ENCODE data around the gene AURKA.
"Not testable (repeated sequence)": the region's sequence is repeated elsewhere in the genome, so short reads cannot be mapped to it uniquely, and the experiment has no call there.

Gene AURKA

DNA sequence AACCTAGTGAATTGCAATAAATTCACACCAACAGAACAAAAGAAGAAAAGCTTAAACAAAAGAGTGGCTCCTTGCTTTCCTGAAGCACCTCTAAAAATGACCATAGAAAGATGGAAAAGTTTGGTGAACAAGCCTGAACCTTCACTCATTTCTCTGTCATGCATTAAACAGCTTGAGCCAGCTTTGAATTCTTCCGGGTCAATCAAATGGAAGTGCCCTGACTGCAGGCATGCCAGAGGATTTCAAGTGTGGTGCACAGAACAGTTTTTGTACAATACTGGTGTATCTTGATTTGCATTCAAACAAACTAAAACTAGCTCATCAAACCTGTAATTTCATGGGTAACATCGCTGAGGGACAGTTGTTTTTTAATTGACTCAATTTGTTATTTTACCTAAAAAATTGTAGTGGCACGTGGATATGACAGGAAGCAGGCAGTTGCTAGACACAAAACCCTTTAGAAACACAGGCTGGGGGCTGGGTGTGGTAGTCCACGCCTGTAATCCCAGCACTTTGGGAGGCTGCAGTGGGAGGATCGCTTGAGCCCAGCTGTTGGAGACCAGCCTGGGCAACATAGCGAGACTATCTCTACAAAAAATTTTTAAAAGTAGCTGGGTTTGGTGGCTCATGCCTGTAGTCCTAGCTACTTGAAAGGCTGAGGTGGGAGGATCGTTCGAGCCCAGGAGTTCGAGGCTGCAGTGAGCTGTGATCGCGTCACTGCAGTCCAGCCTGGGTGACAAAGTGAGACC is 29.1 kb upstream of the AURKA start:
- DNase-seq: no peak

DNA sequence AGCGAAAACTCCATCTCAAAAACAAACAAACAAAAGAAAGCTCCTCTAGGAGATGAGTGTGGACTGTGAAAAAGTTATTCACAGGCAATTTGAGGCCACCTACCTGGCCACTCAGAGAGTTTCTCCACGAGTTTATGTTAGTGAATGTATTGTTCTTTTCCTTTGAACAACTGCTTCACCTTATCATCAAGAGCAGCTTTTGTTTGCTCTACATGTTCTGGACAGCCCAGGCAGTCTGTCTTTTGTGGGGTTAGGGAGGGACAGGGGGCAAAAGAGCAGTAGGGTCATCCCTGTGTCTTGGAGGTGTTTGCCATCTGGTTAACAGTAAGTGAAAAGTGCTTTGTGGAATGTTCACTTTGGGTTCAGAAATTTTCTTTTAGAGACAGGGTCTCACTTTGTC is 28.0 kb upstream of the AURKA start:
- no peak for DNase-seq

DNA sequence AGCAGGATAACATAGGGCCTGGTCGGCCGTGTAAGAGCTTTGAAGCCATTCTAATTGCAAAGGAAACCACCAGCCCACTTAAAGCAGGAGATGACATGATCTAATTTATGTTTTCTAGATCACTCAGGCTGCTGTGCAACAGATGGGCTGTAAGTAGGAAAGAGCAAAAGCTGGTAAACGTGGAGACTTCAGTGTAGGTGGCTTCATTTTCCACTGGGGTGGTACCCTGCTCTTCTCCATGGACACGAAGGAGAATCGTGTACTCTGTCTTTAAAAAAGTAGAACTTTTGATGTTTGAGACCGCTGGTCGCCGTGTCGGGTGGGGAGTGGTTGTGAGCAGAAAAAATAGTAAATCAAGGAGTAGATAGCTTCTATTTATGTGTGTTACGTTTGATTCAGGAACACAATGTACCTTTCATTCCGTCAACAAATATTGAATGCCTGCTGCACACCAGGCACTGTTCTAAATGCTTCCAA is 26.4 kb upstream of the AURKA start:
- DNase-seq: peak in 2 of 5 experiments; percentile 27 to 70

DNA sequence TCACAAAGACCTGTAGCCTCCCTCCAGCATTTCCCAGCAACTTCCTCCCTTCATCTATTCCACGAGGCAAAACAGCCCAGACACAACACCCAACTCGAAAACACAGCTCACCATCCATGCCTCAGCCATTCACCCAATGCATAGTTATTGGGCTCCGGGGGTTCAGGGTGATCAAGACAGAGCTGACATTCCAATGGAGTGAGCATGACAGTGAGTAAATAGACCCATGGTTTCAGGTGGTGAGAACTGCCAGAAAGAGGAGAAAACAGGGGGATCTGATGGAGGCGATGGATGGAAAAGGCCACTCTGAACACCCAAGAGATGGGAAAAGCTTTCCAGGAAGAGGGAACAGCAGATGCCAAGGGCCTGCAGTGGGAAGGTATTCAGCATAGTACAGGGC is 25.9 kb upstream of the AURKA start:
- no peak for DNase-seq

DNA sequence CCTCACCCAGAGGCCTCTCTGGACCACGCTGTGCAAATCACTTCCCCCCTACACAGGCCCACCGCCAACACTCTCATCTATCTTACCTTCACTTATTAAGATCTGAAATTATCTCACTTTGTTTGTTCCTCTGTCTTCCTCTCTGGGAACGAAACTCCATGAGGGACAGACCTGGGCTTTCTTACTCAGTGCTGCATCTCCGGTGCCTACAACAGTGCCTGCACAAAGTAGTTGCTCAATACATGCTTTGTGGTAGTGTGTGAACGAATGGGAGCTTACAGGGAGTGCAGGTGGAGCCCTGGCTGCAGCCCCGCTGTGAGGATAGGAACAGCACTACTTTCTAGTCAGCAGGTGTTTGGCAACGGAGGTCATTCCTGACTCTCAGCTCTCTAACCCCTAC is 25.4 kb upstream of the AURKA start:
- DNase-seq: no peak

DNA sequence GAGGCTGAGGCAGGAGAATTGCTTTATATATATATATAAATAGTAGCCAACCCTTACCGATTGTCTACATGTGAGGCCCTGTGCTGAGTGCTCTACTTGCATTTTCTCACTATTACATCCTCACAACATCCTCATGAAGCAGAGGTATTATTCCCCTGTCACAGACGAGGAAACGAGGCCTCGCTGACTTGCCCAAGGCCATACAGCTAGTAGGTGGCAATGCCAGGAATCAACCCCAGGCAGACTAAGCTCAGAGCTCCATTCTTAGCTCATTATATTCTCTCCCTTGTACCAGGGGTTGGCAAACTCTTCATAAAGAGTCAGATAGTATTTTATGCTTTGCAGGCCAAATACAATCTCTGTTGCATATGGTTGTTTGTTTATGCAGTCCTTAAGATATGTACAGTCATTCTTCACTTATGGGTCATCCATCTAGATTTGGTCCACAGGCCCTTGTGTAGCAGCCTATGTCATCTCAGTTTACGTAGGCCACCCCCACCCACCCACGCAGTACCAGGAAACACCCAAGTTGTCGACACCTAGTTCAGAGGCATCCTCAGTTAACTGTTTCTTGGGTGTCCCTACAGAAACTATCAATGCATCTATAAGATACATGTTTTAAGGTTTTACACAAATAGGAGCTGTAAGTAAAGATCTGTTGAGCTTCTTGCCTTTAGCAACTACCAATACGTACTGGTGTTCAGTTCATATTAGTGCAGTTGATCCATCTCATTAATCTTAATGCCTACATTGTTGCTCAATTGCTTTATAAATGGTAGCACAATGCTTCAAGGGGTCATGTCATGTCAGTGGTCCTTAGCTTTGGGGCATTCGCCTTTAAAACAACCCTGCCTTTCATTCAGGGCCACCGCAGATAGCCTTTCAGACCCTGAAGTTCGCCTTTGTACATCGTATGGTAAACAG is 23.1 kb upstream of the AURKA start:
- DNase-seq: peak in 3 of 5 experiments; percentile 25 to 67 (median 54)

DNA sequence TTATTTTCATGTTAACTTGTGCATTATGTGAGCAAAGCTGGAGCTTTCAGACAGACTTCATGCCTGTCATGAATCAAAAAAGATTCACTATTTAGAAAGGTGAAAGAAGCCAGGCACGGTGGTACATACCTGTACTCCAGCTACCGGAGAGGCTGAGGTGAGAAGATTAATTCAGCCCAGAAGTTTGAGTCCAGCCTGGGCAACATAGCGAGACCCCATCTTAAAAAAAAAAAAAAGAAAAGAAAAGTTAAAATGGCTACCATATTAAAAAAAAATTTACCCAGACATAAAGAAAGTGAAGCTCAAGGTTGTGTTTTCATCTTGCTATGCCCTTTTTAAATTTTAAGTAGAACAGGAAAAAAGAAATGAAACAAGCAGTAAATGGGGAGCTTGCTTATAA is 20.9 kb upstream of the AURKA start:
- no peak for DNase-seq

DNA sequence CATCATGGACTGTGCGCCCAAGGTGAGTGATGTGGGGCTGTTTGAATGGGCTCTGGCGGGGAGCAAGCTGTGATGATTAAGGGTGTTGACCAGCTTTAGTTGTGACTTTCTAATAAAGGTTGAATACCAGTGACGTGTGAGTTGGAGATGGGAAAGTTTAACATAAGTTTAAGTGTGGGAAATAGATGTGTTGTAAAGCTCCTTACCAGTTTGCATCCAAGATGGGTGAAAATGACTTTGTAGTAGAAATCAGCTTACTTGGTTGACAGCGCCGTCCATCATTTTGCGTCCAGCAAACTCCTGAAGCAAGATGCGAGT is 20.4 kb upstream of the AURKA start:
- DNase-seq: peak in 1 of 5 experiments; percentile 26

DNA sequence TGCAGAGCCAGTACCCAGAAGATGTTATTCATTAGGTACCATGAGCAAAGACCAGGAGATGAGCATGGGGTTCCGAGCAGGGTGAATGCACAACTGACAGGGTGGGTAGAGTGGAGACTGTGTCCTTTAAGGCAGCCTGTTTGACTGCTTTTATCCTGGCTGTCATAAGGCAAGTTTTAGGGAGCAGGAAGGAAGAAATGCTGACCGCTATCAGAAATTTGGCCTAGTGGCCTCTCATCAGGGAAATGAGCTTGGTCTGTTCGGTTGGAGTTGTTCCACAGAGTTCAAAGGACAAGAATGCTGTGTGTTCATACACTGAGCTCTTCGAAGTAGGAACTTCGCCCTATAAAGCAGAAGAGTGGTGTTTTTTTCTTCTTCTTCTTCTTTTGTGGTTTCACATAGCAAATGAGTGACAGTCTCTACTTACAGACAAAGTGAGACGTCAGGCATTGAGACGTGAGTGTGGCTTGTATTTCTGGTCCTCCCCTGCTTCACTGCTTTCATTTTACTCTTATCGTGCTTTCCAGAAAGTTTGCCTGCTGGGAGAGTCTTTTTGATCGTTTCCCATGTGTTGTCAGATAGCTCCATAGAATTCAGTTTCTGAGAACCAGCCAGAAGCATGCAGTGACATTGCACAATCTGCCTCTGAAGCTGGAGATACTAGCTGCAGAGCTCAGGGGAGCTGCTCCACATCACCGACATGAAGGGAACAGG is 19.9 kb upstream of the AURKA start, which contains the start of gene CASS4:
Gene CASS4, plus strand, starts transcription at position 502 of the 714 bp plus-strand sequence. Its CDS starts 199 bp downstream, at position 701.
- peak in 3 of 5 experiments; percentile 14 to 82 (median 60) for DNase-seq

DNA sequence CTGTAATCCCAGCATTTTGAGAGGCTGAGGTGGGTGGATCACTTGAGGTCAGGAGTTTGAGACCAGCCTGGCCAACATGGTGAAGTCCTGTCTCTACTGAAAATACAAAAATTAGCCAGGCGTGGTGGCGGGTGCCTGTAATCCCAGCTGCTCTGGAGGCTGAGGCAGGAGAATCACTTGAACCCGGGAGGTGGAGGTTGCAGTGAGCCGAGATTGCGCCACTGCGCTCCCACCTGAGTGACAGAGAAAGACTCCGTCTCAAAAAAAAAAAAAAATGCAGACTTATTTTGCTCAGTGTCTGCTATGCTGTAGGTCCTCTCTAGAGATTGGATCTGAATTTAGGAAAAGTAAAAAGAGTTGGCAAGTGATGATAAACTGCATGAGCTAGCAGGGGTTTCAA is 19.3 kb upstream of the AURKA start:
- DNase-seq: not testable (repeated sequence)

DNA sequence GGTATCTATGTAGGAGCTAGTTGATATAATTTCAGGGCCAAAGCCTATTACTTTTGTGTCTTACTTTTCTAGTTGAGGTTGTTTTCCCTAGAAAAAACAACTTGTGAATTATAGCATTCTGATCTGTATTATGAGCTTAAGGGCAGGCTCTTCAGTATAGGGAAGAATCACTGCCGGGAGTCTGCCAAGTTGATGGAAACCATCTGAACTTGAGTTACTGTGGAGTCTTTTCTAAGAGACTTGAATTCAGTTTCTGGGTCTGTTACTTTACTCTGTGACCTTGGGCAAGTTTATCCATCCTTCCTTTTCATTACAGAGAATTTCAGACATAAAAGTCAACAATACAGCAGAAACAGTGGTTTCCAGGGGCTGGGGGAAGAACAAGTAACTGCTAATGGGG is 17.9 kb upstream of the AURKA start:
- no peak for DNase-seq

DNA sequence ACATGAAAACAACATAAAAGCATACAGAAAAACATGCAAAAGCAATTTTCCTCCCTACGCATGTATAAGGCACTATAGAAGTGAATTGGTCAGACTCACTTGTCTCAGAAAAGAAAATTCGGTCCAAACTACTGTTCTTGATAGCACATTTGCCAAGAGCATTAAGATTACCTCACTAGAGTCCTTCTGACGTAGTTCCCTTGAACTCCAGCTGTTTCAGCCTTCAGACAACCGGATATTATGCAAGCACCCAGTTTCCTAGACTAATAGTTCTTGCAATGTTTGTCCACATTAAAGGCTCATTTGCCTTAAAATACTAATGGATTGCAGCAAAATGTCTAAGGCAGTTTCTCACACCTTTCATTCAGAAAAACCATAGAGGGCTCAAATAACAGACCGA is 17.5 kb upstream of the AURKA start:
- DNase-seq: no peak

DNA sequence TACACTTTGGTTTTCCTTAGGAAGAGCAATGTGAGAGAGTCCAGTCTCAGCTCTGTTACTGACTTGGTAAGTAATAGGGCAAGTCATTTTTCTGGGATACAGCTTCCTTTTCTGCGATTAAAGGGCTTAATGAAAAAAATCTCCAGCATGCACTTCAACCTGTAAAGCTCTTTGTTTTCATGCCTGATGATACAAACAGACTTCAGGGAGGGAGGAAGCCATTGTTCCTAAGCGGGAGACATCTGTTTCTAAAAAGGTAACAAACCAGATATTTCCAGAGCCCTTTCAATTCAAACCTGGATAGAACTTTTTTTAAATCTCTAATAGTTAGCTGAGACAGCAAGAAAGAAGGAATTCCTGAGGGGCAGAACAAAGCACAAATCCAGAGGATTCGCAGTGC is 14.9 kb upstream of the AURKA start:
- DNase-seq: no peak

DNA sequence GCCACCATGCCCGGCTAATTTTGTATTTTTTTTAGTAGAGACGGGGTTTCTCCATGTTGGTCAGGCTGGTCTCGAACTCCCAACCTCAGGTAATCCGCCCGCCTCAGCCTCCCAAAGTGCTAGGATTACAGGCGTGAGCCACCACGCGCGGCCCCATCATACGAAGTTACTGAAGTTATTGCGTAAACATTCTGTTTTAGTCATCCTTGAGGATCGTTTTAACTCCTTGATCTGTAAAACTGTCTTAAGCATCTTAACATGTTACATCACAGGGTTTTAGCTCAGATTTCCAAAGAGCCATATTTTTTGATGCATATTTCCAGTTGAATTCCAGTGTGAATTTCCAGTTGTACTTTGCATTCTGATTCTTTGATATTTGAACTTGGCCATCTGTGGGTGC is 13.3 kb upstream of the AURKA start:
- not testable (repeated sequence) for DNase-seq

DNA sequence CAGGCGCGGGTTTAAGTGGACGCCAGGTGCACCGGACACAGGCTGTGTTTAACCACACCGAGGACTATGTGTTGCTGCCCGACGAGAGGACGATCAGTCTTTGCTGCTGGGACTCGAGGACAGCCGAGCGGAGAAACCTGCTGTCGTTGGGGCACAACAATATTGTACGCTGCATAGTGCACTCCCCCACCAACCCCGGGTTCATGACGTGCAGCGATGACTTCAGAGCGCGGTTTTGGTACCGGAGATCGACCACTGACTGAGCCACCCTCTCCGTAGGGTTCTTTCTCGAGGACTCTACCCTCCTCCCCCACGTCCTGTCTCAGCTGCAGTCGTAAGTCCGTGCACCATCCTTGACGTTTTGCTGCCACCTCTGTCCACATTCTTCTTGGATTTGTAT is 11.4 kb upstream of the AURKA start:
- no peak for DNase-seq

DNA sequence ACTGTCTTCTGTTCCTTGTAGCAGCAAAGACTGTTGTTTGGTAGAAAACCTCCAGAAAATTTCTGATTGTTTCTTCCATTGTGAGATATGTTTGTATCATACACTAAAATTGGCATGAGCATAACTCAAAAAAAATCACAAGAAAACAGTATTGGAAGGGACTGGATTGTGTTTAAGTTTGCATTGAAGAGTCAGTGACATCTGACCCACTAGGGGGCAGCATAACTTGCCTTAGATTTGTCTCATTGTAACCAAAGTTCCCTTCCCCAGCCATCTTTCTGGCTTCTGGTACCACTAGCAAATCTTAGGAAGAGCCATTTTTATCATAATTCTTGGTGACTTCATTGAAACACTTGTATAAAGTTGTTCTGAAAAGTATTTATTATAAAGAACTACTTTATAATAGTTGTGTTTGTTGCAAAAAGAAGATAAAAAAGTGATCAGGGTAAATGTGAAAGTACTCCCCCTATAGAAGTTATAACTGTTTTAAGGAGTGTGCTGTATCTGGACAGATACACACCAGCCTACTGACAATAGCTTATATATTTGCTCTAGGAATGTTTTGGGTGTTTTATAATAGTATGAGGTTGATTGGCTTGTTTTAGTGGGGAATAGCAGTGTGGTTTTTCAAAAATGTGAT is 8.1 kb upstream of the AURKA start:
- DNase-seq: peak in 4 of 5 experiments; percentile 35 to 73 (median 48)

DNA sequence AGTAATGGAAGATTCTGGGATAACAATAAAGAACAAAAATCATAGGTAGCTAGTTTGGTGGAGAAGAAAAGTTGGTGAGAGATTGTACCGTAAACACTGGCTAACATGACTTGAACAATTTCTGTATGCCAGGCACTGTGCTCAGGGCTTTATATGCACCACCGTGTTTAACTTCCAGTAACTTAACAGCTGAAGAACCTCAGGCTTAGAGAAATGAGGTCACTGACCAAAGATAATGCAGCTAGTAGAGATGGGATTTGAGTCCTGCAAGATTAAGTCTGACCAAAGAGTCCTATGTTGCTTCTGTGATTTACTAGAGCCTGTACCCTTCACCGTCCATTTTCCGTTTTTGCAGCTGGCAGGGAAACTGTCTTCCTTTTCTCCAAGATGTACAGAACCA is 3.2 kb upstream of the AURKA start:
- DNase-seq: no peak

DNA sequence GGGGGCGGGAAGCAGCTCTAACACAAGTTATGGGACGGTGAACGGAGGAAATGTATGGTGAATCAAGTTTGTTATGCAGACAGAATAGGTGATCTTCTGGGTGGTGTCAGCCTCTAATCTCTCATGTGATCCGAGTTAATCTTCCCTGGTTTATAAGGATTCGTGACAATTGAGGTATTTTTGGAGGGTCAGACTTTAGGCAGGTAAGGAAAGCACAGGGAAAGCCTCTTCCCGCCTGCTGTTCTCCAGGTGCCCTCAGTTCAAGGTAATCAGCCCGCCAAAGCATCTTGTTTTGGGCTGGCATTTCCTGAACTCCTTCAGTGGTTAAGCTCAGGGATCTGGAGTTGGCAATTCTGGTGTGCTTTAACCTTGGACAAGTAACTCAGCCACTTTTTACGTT is 1.6 kb upstream of the AURKA start:
- DNase-seq: no peak

DNA sequence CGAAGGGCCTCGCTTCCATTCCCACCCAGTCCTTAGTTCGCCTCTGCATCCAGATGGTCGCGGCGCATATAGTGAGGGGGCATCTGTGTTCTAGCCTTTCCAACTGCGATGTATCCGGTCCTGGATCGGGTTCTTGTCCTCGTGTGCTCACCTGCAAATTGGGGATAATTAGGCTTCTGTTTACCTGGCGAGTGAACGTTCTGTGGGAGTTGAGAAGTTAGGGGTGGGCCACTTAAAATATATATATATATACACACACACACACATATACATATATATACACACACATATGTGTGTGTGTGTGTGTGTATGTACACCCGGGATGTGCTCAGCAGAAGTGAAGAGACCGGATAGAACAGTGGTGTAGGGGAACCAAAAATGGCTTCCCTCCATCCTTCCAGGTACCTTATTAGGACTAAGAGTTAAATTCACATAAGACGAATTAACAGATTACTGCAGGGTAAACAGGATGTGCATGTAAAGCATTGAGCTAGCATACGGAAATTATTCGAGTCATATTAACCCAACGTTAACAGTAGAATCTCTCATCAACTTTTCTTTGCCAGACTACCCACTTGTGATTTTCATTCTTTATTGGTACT is 967 bp upstream of the AURKA start:
- peak in 1 of 5 experiments; percentile 77 for DNase-seq

DNA sequence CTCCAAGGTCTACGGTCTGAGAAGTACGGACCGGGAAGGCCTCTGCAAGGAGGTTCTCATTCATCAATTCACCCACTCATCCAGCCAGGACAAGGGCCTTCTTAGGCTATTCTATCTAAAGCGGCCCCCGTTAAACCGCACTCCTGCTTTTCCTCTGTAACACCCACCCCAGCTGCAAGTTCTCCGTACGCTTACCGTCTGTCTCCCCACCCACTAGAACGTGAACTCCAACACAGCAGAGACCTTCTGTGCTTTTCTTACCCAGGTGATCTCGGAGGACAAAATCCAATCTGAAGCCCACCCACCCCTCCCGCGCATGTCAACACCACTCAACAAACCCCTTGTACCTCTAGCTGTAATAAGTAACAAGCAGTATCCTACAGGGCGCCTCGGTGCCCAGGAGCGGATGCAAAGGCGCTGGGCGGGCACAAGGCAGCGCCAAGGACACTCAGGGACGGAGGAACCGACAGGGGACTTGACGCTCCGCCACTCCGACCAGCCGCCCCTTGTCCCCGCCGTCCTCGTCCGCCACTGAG is 351 bp downstream of the AURKA start:
- no peak for DNase-seq

DNA sequence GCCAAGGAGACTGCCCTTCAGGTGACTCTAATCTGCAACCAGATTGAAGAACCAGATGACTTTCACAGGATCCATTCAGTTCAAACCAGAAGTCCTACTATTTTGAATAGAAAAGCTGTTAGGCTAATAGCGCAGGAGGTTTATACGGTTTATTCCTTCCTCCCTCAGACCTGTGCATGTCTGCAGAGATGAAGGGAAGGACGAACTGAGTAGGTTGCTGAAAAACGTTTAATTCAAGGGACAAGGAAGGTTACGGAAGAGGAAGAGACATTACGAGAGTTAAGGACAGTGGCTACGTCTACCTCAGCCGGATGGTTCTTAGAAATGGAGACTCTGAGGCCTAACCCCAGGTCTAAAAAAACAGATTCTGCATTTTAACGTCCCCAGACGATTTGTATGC is 978 bp downstream of the AURKA start:
- DNase-seq: peak in 1 of 5 experiments; percentile 55

DNA sequence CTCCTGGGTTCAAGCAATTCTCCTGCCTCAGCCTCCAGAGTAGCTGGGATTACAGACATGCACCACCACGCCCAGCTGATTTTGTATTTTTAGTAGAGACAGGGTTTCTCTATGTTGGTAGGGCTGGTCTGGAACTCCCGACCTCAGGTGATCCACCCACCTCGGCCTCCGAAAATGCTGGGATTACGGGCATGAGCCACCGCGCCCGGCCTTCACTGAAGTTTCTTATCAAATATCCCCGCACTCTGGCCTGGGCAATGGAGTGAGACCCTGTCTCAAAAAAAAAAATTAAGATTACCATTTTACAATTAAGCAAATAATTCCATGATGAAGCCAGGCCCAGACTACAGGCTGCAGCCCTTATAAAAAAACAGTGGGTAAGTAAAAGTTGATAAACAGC is 1.6 kb downstream of the AURKA start:
- not testable (repeated sequence) for DNase-seq
